Hematopoietic multipotent progenitor cell treated with erythropoietin and hydrocortisone succinate and interleukin-3 and kit ligand, for 6 days (in vitro differentiated cells): ENCODE measurements around the gene SPATA21.

Source experiments
- DNase-seq: peaks from one replicate; pipeline ENCODE4 v3.0.0-alpha.2; 2015

The SPATA21 gene

DNA sequence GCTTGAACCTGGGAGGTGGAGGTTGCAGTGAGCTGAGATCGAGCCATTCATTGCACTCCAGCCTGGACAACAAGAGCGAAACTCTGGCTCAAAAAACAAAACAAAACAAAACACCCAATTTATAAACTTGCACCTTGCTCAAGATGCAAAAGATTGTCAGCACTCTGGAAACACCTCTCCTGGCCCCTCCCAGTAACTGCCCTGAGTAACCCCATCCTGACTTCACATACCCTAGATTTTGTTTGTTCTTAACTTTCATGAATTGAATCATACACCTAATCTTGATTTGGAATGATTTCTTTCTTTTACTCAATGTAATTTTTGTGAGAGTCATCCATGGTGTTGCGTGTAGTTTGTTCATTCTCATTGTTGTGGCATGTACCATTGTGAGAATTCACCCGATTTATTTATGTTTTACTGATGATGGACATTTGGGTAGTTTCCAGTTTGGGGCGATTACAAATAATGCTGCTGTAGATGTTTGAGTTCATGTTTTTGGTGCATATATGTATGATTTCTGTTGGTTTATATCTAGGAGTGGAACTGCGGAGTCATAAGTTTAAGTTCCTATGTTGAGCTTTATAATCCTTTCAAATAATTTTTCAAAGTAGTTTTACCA is 13.7 kb upstream of the SPATA21 start:
- no peak for DNase-seq

DNA sequence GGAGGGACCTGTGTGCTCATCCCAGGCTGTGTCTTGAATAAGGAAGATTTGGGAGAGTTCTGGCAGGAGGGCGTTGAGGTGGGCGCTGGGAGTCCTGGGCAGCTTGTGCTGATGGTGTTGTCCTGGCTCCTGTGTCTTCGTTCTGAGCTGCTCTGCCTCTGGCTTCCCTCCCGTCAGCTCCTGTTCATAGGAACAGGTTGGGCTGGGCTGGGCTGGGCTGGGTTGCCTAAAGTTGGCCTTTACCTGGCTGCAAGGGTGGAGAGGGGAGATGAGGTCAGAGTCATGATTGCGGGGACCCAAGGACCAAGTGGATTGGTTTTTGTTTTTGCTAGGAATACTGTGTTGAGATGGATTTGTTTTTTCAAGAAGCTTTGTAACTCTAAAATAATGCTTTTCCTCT is 12.4 kb upstream of the SPATA21 start:
- DNase-seq = no peak

DNA sequence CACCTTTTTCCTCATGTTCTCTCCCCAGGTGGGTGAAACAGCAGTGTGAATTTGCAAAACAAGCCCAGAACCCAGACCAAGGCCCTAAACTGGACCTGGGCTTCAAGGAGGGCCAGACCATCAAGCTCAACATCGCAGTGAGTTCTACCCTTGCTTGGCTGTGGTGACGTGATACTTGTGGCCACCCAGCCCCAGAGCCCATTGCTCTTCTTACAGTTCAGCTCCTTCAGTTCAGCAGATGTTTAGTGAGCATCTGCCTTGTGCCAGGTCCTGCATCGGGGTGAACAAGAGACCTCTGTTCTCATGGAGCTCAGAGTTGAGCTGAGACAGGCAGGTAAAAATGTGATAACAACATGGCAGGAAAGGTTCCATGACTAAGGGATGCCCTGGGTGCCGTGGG is 11.8 kb upstream of the SPATA21 start:
- no peak for DNase-seq

DNA sequence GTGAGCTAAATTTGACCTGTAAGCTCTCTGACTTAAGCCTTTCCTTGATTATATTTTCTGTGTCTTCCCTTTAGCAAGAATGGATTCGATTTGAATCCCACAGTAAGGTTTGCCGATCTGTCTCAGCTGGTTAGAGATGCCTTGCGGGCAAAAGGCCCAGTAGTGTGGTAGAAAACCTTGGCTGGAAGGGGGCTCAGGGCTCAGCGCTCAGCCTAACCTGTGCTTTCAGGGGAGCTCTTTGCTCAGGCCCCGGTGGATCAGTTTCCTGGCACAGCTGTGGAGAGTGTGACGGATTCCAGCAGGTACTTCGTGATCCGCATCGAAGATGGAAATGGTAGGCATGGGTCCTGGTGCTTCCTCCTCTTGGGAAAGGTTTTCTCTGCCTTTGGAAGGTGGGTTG is 10.4 kb upstream of the SPATA21 start:
- no peak for DNase-seq

DNA sequence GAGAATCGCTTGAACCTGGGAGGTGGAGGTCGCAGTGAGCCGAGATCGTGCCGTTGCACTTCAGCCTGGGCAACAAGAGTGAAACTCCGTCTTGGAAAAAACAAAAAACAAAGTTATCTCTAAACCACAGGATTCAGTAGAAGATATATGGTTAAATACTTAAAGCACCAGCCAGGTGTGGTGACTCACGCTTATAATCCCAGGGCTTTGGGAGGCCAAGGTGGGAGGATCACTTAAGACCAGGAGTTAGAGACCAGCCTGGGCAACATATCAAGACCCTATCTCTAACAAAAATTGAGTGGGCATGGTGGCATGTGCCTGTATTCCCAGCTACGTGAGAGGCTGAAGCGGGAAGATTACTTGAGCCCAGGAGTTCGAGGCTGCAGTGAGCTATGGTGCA is 8.9 kb upstream of the SPATA21 start:
- no peak for DNase-seq

DNA sequence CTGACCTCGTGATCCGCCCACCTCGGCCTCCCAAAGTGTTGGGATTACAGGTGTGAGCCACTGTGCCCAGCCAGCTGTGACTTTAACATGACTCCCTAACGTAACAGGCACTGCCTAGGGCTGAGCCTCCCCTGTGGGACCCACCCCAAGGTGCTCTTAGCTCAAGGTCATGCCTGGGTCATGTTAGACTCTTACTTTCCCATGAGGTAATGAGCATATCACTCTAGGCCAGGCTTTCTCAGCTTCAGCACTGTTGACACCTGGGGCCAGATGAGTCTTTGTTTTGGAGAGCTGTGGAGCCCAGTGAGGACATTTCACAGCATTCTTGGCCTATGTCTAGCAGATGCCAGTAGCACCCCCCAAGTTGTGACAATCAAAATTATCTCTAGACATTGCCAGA is 7.8 kb upstream of the SPATA21 start:
- no peak for DNase-seq

DNA sequence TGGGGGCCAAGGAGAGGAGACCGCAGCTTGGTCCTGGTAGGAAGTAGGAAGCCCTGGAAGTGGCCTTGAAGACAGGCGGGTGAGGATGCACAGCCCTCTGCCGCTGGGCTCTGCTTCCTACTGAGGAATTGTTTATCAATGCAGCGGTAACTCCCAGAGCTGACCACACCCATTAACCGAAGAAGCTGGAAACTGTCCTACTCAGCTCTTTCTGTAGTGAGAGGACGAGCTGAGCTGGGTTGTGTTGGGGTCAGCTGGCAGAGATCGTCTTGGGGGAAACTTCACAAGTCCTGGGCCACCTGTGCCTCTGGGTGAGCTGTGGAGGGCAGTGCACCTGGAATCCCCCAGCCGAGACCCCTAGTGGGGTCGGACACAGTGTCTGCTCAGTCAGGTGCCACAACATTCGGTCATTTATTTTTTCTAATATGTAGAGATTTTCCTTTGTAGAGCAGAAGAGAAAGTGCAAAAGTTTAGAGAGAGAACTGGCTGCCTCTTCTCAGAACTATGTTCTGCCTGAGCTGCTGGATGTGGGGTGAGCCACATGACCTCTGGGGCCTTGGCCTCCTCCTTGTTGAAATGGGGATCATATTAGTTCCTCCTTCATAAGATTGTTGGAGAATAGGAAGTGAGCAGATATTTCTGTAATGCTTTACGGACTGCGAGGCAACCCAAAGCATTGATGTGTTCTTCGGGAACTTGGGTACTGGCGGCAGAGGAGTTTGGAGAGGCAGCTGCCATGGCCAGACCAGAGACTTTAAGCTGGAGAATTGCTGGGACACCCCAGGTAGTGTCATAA is 6.9 kb upstream of the SPATA21 start:
- peak; percentile 86 for DNase-seq

DNA sequence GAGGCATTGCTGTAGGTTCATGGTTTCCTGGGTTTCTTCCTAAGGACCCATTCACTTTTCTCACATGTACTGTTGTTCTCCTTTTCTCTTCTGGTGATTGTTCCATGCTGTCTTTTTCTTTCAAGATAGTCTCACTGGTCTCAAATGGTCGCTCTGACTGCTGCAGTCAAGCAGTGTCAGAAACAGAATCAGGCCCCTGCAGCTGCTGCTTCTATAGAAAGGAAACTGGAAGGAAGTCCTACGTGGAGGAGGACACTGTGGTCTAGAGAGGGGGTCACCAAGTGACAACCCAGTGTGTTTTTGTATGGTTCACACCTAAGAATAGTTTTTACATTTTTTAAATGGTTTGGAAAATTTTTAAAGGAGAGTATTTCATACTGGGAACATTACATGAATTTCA is 5.7 kb upstream of the SPATA21 start:
- no peak for DNase-seq

DNA sequence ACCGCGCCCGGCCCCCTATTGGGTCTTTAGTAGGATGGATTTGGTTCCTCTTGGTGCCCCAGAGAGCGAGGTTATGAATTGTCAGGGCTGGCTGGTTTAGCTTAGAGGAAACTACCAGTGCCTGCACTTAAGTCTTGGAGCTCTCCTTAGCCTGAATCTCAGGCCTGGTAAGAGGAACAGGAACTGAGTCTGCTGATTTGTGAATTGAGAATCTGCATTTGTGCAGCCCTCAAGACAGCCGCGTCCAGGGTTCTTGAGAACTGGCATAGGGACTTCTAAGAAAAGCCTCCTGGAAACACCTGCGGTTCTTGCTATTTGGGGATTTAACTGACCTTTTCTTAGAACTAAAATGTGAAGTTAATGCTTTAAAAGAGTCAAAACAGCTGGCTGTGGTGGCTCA is 5.0 kb upstream of the SPATA21 start:
- peak; percentile 20 for DNase-seq

DNA sequence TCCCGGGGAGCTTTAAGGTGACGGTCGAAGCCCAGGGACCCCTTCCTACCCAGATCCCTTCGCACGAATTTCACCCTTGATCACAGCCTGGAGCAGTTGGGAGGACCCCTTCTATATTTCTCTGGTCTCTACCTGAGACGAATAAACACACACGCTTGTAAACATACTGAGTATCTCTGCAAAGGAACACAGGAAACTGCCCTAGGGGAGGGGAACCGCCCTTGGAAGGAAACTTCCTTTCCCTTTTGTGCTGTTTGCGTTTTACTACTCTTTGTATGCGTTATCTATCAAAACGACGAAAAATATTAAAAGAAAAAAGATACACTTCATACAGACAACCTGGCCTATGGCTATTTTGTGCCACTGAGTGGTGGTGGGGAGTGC is 4.0 kb upstream of the SPATA21 start:
- peak; percentile 58 for DNase-seq

DNA sequence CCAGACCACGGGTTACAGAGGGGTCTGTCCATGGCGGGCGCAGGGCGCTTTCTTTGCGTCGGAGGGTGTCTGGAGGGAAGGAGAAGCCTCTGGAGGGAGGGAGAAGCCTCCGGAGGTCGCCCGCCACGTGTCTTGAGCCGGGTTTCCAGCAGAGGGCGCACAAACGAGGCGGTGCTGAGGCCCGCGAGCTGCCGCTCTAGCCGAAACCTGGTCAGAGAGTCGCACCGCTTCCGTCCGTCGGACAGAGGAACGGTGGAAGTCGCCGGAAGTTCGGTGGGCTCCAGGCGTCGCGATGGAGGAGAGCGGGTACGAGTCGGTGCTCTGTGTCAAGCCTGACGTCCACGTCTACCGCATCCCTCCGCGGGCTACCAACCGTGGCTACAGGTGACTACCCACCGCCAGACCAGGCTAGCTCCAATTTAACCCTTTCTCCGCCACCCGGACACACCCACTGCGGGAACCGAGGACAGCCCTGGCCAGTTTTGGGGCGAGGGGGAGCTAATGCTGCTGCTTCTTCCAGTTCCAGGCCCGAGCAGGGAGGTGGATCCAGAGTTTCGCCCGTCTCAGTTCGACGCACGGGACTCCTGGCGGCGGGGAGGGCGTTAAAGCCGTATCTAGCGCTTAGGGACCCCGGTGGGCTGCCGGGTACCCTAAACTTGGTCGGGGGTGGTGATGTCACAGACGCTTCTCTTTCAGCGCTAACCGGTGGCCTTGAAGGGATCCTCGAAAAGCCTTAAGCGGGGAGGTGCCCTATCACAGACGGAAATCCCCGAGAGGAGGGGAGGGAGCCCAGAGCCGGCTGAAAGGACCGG is 3.5 kb upstream of the SPATA21 start, which contains the start of gene NECAP2:
TSS of gene NECAP2 (plus strand) at position 255 of the 812 bp plus-strand sequence. CDS start at position 293, 38 bp downstream.
- DNase-seq = peak; percentile 97

DNA sequence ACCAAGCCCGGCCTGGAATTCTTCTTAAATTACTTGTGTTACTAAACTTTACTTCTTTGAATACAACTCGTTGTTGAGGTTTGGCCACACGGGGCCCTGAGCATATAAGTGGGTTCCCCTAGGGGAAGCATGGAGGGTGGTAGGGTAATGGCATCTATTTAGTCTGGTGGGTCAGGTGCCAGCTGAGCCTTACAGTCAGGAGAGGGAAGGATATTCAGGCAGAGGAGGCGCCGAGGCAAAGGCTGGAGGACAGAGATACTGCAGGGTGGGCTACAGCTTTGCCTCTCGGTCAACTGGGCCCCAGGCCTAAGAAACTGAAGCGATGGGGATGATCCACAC is 2.9 kb upstream of the SPATA21 start:
- no peak for DNase-seq

DNA sequence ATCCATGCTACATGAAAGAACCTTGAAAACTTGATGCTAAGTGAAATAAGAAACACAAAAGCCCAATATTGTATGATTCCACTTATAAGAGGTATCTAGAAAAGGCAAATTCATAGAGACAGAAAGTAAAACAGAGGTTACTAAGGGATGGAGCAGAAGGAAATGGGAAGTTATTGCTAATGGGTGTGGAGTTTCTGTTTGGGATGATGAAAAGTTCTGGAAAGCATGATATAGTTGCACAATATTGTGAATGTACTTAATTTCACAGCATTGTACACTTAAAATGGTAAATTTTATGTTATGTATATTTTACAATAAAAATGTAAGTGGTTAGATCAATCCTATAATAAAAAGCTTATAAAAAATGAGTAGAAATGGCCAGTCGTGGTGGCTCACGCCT is 1.7 kb upstream of the SPATA21 start:
- no peak for DNase-seq

DNA sequence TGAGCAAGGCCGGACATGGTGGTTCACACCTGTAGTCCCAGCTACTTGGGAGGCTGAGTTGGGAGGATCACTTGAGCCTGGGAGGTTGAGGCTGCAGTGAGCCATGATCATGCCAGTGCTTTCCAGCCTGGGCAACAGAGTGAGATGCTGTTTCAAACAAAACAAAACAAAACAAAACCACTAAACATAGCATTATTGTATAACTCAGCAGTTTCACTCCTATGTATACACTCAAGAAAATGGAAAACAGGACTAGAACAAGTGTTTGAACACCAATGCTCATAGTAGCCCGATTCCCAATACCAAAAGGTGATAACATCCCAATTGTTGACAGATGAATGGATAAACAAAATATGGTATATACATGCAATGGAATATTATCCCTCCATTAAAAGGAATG is 1.3 kb upstream of the SPATA21 start:
- no peak for DNase-seq

DNA sequence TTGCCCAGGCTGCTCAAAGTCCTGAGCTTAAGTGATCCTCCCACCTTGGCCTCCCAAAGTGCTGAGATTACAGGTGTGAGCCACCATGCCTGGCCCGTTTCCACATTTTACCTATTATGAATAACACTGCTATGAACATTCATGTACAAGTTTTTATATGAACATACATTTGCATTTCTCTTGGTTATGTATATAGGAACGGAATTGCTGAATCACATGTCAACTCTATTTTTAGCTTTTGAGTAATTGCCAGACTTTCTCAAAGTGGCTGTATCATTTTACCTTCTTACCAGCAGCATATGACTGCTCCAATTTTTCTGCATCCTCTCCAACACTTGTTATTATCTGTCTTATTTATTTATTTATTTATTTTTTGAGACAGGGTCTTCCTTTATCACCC is 2.7 kb downstream of the SPATA21 start:
- DNase-seq = no peak

DNA sequence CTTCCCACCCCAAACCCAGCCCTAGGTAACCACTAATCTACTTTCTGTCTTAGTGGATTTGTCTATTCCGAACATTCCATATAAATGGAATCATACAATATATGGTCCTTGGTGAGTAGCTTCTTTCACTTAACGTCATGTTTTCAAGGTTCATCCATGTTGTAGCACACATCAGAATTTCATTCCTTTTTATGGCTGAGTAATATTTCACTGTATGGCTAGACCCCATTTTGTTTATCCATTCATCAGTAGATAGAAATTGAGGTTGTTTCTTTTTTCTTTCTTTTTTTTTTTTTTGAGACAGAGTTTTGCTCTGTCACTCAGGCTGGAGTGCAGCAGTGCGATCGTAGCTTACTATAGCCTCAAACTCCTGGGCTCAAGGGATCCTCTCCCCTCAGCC is 3.2 kb downstream of the SPATA21 start:
- DNase-seq = no peak

DNA sequence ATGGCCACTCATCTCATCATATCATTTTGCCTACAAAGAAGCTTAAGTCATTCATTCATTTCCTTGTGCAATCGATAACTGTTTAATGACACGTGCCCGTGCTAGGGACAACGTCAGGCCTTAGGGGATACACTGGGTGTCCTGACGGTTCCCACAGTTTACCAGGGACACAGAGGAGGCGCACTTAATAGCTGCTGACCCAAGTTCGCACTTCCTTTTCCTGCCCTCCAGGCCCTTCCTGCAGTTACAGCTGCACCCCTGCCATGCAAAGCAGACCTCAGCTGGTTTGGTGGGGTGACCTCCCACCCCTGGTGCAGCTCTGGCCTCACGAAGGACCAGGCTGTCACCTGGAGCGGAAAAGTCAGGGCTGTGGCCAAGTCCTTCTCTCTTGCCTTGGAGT is 4.2 kb downstream of the SPATA21 start:
- DNase-seq = no peak

DNA sequence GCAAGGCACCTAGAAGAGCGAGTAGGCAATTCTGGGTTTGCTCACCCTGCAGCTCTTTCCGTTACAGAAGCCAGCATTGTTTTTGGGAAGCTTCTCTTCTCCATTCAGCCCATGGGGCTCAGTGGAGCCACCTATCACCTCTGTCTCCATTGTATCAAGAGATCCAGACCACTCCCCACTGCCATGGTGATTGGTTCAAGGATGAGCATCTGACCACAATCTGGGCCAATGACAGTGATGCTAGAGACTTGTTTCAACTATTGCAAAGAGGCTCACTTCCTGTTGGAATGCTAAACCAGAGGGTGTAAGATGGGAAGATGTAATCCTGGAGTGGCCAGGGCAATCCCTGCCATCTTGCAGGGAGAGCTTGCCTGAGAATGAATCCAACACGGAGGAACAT is 6.6 kb downstream of the SPATA21 start:
- DNase-seq = peak; percentile 29

DNA sequence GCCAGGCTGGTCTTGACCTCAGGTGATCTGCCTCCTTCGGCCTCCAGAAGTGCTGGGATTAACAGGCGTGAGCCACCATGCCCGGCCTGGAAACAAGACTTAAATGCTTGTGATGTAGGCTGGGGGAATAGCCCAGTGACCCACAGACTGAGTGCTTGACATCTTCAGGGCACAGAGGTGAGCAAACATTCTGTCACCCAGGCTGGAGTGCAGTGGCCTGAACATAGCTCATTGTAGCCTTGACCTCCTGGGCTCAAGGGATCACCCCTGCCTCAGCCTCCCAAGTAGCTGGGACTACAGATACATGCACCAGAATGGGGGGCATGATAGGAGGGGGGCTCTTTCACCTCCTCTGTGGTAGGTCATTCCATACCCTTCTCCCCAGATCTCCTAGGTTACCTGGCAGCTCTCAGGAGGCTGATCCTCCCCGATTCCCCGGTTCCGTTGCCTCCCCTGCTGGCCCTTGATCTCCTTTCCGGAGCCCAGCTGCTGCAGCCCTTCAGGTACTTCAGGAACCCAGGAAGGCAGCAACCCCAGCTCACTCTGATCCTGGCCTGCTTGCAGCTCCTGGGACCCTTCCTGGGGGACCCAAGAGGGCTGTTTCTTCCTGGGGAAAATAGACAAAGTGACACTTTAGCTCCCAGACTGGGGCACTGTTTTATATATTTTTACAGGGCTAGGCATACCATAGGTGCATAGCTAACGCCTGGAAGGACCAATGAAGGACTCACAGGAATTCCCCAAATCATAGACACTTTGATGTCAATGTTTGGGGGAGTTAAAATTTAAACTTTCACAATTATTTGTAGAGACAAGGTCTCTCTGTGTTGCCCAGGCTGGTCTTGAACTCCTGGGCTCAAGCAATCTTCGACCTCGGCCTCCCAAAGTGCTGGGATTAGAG is 11.8 kb downstream of the SPATA21 start:
- DNase-seq = no peak

DNA sequence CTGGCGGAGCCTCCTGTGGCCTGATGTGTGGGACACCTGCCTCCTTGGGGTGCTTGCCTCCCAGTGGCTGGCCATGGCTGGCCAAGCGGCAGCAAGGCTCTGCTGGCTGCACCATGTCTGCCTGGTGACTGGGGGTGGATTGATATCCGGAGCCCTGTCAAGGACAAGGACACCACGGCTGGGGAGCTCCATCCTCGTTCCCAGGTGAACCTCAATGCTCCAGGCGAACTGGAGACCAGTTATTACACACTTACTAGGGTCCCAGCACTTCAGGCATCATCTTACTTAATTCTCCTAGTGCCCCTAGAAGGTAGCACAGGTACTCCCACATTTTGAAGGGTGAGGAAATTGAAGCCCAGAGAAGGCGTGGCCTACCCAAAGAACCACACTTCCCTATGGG is 15.2 kb downstream of the SPATA21 start:
- no peak for DNase-seq

DNA sequence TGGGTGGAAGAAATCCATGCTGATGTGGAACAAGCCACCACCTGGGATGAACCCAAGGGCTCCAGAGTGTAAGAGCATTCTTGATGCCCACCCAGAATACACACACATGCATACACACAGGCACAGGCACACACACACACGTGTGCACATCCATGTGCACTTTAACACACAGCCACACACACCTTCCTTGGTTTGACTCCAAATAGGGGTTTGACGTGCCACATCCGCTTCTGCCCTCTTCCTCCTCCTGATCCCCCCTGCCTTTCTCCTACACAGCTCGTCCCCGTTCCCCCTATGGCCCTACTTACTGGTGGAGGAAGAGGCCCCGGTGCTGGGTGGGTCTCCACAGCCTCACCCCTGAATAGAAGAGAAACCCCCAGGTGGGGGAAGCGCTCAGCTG is 16.0 kb downstream of the SPATA21 start:
- no peak for DNase-seq

DNA sequence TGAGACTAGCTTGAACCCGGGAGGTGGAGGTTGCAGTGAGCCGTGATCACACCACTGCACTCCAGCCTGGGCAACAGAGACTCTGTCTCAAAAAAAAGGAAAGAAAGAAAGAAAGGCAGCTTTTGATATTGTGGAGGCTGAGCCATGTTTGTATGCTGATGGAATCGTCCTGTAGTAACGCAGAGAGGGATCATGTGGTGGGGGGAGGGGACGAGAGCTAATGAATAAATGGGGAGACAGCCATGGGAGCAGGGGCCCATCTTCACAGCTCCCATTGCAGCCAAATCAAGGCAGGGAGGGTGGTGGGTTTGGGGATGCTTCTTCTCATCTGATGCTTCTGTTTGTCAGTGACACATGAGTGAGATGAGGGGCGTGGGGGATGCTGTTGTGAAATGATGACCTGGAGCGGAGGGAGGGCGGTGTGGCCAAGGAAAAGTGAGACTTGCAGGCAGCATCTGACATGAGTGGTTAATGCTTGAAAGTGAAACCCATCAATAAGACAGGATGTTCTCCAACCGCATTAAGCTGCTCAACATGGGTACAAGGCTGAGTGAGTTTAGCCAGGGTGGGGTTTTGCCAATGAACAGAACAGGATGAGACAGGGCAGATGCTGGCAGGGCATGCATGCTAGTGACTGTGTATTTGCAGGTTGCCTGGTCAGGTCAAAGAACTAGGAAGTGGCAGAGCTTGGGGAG is 16.7 kb downstream of the SPATA21 start:
- no peak for DNase-seq
